SK-N-SH (cell line): ENCODE measurements around the gene MYO15B. TPM values are rescaled to one million over a fixed set of nuclear protein-coding genes. Genes with fewer than 3 reads are reported as not detected.

Experiments
- CTCF ChIA-PET: fragments of 300-600, 350-600 bp; formaldehyde crosslinking; extraction: SDS; loops from one replicate; lab custom pipeline; 2021; lab: Yijun Ruan, JAX
- POLR2A ChIA-PET: fragments of 350-600 bp; sonication (Branson Sonifier 250); formaldehyde crosslinking; extraction: SDS; loops from one replicate; lab custom pipeline; 2020; ENCODE audit warnings: antibody characterized with exemption, inconsistent platforms; lab: Yijun Ruan, JAX
- DNase-seq: peaks from one replicate; pipeline ENCODE4 v3.0.0; 2012
- H2AFZ ChIP-seq: fragments of 200-600 bp; sonication (generic); 2 replicates; pipeline ENCODE4 v1.8.1; 2016; ENCODE audit warnings: antibody characterized with exemption, mild to moderate bottlenecking, low read depth
- H3F3A ChIP-seq: fragments of 200-600 bp; sonication (generic); replicated peaks from 2 replicates; pipeline ENCODE3; 2016; ENCODE audit warnings: antibody characterized with exemption, mild to moderate bottlenecking; ENCODE audit not compliant: insufficient read depth
- H3K27ac ChIP-seq, 2 experiments: fragments of 200-500 bp in 1 of 2; fragments of 200-600 bp in 1 of 2; sonication (Bioruptor generic) in 1 of 2; sonication (generic), shearing (Covaris generic) in 1 of 2; 2 replicates each; pipeline versions ENCODE4 v1.5.1 to v1.6.1; 2014 to 2016; ENCODE audit warnings: low read depth in 2 of 2, inconsistent platforms in 1 of 2, low read length in 1 of 2, mild to moderate bottlenecking in 1 of 2, mixed read lengths in 1 of 2
- H3K27me3 ChIP-seq: fragments of 200-600 bp; sonication (generic), shearing (Covaris generic); 2 replicates; pipeline ENCODE4 v1.6.1; 2016; ENCODE audit warnings: mixed run types; ENCODE audit not compliant: insufficient read depth
- H3K36me3 ChIP-seq, 2 experiments: fragments of 200-500 bp in 1 of 2; fragments of 200-600 bp in 1 of 2; sonication (Bioruptor generic) in 1 of 2; sonication (generic) in 1 of 2; replicated peaks in 1 of 2; 2 replicates each; pipeline versions ENCODE3 to v1.5.1; 2014 to 2016; ENCODE audit warnings: low read length in 1 of 2, mild to moderate bottlenecking in 1 of 2; ENCODE audit not compliant: insufficient read depth in 2 of 2, control insufficient read depth in 1 of 2
- H3K4me1 ChIP-seq, 2 experiments: fragments of 200-500 bp in 1 of 2; fragments of 200-600 bp in 1 of 2; sonication (Bioruptor generic) in 1 of 2; sonication (generic), shearing (Covaris generic) in 1 of 2; 2 replicates each; pipeline versions ENCODE4 v1.5.1 to v1.6.1; 2014 to 2016; ENCODE audit warnings: low read depth in 1 of 2, low read length in 1 of 2, mixed run types in 1 of 2; ENCODE audit not compliant: insufficient read depth in 2 of 2, control insufficient read depth in 1 of 2
- H3K4me2 ChIP-seq: fragments of 200-600 bp; sonication (generic), shearing (Covaris generic); 2 replicates; pipeline ENCODE4 v1.6.1; 2017; ENCODE audit warnings: mixed run types
- H3K4me3 ChIP-seq, 2 experiments: fragments of 200-500 bp in 1 of 2; fragments of 200-600 bp in 1 of 2; sonication (Bioruptor generic) in 1 of 2; sonication (generic), shearing (Covaris generic) in 1 of 2; 2 replicates each; pipeline versions ENCODE4 v1.5.1 to v1.8.1; 2014 to 2016; ENCODE audit warnings: low read depth in 2 of 2, inconsistent platforms in 1 of 2, low read length in 1 of 2, mild to moderate bottlenecking in 1 of 2, mixed read lengths in 1 of 2, moderate library complexity in 1 of 2
- H3K79me2 ChIP-seq: fragments of 200-600 bp; sonication (generic); 2 replicates; pipeline ENCODE4 v1.8.1; 2017; ENCODE audit warnings: mild to moderate bottlenecking; ENCODE audit not compliant: insufficient read depth
- H3K9ac ChIP-seq: fragments of 200-600 bp; sonication (generic); 2 replicates; pipeline ENCODE4 v1.6.1; 2017; ENCODE audit warnings: mixed run types
- H3K9me2 ChIP-seq: fragments of 200-600 bp; sonication (generic); 2 replicates; pipeline ENCODE4 v1.6.1; 2017; ENCODE audit warnings: mixed run types
- H3K9me3 ChIP-seq: fragments of 200-600 bp; sonication (generic); 2 replicates; pipeline ENCODE4 v1.6.1; 2017; ENCODE audit warnings: mixed run types, mild to moderate bottlenecking, moderate library complexity
- H4K20me1 ChIP-seq: fragments of 200-600 bp; sonication (generic); 2 replicates; pipeline ENCODE4 v1.6.1; 2017; ENCODE audit warnings: mild to moderate bottlenecking, mixed run types; ENCODE audit not compliant: insufficient read depth
- CHD2 ChIP-seq: fragments of 150-350 bp; IDR thresholded peaks from 2 replicates; pipeline ENCODE4 v1.6.1; 2018; ENCODE audit warnings: low read length; ENCODE audit not compliant: partially characterized antibody
- EP300 ChIP-seq, 2 experiments: IDR thresholded peaks; 2 replicates each; pipeline versions ENCODE4 v1.4.0 to v1.6.1; 2012; ENCODE audit warnings: borderline replicate concordance in 1 of 2, low read depth in 1 of 2, low read length in 1 of 2
- EZH2phosphoT487 ChIP-seq: fragments of 200-600 bp; sonication (generic); IDR thresholded peaks from 2 replicates; pipeline ENCODE4 v1.6.1; 2017; ENCODE audit warnings: low read depth, mixed run types, mild to moderate bottlenecking, antibody characterized with exemption, moderate library complexity, borderline replicate concordance
- FOSL2 ChIP-seq: IDR thresholded peaks from 2 replicates; pipeline ENCODE4 v1.4.0; 2012; ENCODE audit warnings: low read depth, mild to moderate bottlenecking, moderate library complexity, borderline replicate concordance
- FOXM1 ChIP-seq: IDR thresholded peaks from 2 replicates; pipeline ENCODE4 v1.4.0; 2012; ENCODE audit warnings: low read depth, mild to moderate bottlenecking
- GABPA ChIP-seq: IDR thresholded peaks from 2 replicates; pipeline ENCODE4 v1.4.0; 2012; ENCODE audit warnings: low read depth, mild to moderate bottlenecking
- GATA2 ChIP-seq: sonication (generic); formaldehyde crosslinking; IDR thresholded peaks from 2 replicates; pipeline ENCODE4 v1.5.0; 2020; ENCODE audit warnings: mild to moderate bottlenecking, missing genetic modification reagents
- JUND ChIP-seq: IDR thresholded peaks from 2 replicates; pipeline ENCODE4 v1.4.0; 2012
- MEF2A ChIP-seq: IDR thresholded peaks from 2 replicates; pipeline ENCODE4 v1.4.0; 2012; ENCODE audit warnings: low read depth, borderline replicate concordance
- NFIC ChIP-seq: IDR thresholded peaks from 2 replicates; pipeline ENCODE4 v1.4.0; 2012; ENCODE audit warnings: borderline replicate concordance
- RAD21 ChIP-seq: IDR thresholded peaks from 2 replicates; pipeline ENCODE4 v1.6.1; 2012; ENCODE audit warnings: mild to moderate bottlenecking, low read length
- RFX5 ChIP-seq: IDR thresholded peaks from 2 replicates; pipeline ENCODE4 v1.6.1; 2012; ENCODE audit warnings: mild to moderate bottlenecking, improper control_type of control experiment, low read length
- SIN3A ChIP-seq: IDR thresholded peaks from 2 replicates; pipeline ENCODE4 v1.6.1; 2012; ENCODE audit warnings: low read depth, mild to moderate bottlenecking, low read length, moderate library complexity, borderline replicate concordance
- SMC3 ChIP-seq: IDR thresholded peaks from 2 replicates; pipeline ENCODE4 v1.6.1; 2012; ENCODE audit warnings: low read depth, low read length, improper control_type of control experiment
- TCF12 ChIP-seq: IDR thresholded peaks from 2 replicates; pipeline ENCODE4 v1.4.0; 2012
- WGBS: methylation state at CpG from one replicate; pipeline ENCODE4 v1.1.6; 2017; ENCODE audit warnings: low lambda C conversion rate; 5-methylcytosine and 5-hydroxymethylcytosine counted together
- polyA plus RNA-seq, 3 experiments: library from polyadenylated mRNA; depleted of rRNA; stranded (reverse); fragments of >200 nt; gene quantifications; 2 replicates each; pipeline ENCODE4 v1.2.3, GENCODE V29; 2012
- TF ChIP-seq, protein P1 (sequence below): IDR thresholded peaks from 2 replicates; pipeline ENCODE4 v1.6.1; 2012; ENCODE audit warnings: mild to moderate bottlenecking, low read depth, low read length, moderate library complexity
- TF ChIP-seq, protein P2 (sequence below): IDR thresholded peaks from 2 replicates; pipeline ENCODE4 v1.4.0; 2012; ENCODE audit warnings: low read depth, borderline replicate concordance
- TF ChIP-seq, protein P3 (sequence below): IDR thresholded peaks from 2 replicates; pipeline ENCODE4 v1.4.0; 2012; ENCODE audit warnings: low read depth, borderline replicate concordance
- TF ChIP-seq, protein P4 (sequence below): fragments of 150-350 bp; IDR thresholded peaks from 2 replicates; pipeline ENCODE4 v1.6.1; 2017; ENCODE audit warnings: antibody characterized with exemption, low read length, low read depth, borderline replicate concordance
- TF ChIP-seq, protein P5 (sequence below): IDR thresholded peaks from 2 replicates; pipeline ENCODE4; 2012

The MYO15B gene
- polyA plus RNA-seq, 1 of the 3 experiments (the other 2 are of a cell fraction): 10.3 TPM

DNA sequence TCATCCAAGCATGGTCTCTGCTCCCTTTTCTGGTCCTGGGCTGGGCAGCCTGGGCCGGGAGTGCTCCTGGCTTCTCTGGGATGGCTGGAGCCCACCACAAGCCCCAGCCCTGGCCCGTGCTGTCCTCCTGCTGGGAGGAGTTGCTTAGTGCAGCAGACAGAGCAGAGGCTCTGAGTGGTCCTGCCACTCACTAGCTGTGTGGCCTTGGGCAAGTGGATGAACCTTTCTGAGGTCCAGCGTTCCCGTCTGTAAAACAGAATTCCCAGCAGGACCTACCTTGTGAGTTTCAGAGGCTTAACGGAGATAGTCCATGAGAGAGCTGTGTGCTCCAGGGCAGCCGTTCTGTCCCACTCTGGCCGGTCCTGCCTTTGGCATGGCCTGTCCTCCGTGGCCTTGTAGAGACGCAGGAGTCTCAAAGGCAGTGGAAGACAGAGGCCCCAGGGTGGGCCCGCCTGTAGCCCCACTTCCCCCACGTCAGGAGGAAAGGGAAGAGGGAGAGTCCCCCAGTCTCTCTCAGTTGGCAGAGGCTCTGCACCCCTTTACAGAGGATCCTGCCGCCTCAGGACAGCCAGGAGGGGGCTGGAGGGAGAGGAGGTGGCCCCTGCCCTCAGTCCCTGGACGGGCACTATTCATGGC lies 7.8 kb downstream of the MYO15B start:
- Histone ChIP-seq H3K9ac (no peak overlapping the region), H3K9me2 (no peaks in the 10 kb centered on the region), H3K27ac (no peak overlapping the region), H3K4me3 (no peak overlapping the region), H3K36me3 (no peaks in the 10 kb centered on the region), H3K4me2 (no peak overlapping the region)
- TF ChIP-seq SIN3A (no peak), SMC3 (no peak), JUND (no peak), GATA2 (no peak), EZH2phosphoT487 (no peak), RFX5 (no peak), TCF12 (no peak), FOSL2 (no peak), FOXM1 (no peak), GABPA (no peak), RAD21 (no peak), CHD2 (no peak), EP300 (IDR thresholded peaks at IDR 0.05; ENCODE audit: borderline replicate concordance in 1 of 2, low read depth in 1 of 2, low read length in 1 of 2) (no peak), MEF2A (no peak), NFIC (no peak)
- TF ChIP-seq, protein P1, sequence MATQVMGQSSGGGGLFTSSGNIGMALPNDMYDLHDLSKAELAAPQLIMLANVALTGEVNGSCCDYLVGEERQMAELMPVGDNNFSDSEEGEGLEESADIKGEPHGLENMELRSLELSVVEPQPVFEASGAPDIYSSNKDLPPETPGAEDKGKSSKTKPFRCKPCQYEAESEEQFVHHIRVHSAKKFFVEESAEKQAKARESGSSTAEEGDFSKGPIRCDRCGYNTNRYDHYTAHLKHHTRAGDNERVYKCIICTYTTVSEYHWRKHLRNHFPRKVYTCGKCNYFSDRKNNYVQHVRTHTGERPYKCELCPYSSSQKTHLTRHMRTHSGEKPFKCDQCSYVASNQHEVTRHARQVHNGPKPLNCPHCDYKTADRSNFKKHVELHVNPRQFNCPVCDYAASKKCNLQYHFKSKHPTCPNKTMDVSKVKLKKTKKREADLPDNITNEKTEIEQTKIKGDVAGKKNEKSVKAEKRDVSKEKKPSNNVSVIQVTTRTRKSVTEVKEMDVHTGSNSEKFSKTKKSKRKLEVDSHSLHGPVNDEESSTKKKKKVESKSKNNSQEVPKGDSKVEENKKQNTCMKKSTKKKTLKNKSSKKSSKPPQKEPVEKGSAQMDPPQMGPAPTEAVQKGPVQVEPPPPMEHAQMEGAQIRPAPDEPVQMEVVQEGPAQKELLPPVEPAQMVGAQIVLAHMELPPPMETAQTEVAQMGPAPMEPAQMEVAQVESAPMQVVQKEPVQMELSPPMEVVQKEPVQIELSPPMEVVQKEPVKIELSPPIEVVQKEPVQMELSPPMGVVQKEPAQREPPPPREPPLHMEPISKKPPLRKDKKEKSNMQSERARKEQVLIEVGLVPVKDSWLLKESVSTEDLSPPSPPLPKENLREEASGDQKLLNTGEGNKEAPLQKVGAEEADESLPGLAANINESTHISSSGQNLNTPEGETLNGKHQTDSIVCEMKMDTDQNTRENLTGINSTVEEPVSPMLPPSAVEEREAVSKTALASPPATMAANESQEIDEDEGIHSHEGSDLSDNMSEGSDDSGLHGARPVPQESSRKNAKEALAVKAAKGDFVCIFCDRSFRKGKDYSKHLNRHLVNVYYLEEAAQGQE: no peak
- TF ChIP-seq, protein P2, sequence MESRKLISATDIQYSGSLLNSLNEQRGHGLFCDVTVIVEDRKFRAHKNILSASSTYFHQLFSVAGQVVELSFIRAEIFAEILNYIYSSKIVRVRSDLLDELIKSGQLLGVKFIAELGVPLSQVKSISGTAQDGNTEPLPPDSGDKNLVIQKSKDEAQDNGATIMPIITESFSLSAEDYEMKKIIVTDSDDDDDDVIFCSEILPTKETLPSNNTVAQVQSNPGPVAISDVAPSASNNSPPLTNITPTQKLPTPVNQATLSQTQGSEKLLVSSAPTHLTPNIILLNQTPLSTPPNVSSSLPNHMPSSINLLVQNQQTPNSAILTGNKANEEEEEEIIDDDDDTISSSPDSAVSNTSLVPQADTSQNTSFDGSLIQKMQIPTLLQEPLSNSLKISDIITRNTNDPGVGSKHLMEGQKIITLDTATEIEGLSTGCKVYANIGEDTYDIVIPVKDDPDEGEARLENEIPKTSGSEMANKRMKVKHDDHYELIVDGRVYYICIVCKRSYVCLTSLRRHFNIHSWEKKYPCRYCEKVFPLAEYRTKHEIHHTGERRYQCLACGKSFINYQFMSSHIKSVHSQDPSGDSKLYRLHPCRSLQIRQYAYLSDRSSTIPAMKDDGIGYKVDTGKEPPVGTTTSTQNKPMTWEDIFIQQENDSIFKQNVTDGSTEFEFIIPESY: no peak
- TF ChIP-seq, protein P3, sequence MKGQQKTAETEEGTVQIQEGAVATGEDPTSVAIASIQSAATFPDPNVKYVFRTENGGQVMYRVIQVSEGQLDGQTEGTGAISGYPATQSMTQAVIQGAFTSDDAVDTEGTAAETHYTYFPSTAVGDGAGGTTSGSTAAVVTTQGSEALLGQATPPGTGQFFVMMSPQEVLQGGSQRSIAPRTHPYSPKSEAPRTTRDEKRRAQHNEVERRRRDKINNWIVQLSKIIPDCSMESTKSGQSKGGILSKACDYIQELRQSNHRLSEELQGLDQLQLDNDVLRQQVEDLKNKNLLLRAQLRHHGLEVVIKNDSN: no peak
- TF ChIP-seq, protein P4, sequence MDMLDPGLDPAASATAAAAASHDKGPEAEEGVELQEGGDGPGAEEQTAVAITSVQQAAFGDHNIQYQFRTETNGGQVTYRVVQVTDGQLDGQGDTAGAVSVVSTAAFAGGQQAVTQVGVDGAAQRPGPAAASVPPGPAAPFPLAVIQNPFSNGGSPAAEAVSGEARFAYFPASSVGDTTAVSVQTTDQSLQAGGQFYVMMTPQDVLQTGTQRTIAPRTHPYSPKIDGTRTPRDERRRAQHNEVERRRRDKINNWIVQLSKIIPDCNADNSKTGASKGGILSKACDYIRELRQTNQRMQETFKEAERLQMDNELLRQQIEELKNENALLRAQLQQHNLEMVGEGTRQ: no peak
- TF ChIP-seq, protein P5, sequence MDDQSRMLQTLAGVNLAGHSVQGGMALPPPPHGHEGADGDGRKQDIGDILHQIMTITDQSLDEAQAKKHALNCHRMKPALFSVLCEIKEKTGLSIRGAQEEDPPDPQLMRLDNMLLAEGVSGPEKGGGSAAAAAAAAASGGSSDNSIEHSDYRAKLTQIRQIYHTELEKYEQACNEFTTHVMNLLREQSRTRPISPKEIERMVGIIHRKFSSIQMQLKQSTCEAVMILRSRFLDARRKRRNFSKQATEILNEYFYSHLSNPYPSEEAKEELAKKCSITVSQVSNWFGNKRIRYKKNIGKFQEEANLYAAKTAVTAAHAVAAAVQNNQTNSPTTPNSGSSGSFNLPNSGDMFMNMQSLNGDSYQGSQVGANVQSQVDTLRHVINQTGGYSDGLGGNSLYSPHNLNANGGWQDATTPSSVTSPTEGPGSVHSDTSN: no peak
- TF ChIP-seq, all 33 proteins: peak for 0
- ChIA-PET POLR2A (no interaction called here), CTCF (interaction anchor here (1.0 to 7.5 kb wide), 4 partner anchors 20 to 183 kb away, joined by 3 to 43 read pairs (median 8); partner anchors contain the start of gene SMIM5)
- H4K20me1 ChIP-seq: no peaks in the 10 kb centered on the region
- H3K4me1 ChIP-seq: peaks cover 0 to 1% of the 10 kb centered on the region in 2 experiments; a peak in 1 of 4 replicates
- no peak for DNase-seq
- no peaks in the 10 kb centered on the region for H3K27me3 ChIP-seq
- H3K9me3 ChIP-seq: no peaks in the 10 kb centered on the region
- no peaks in the 10 kb centered on the region for H3K79me2 ChIP-seq
- H3F3A ChIP-seq: no peaks in the 10 kb centered on the region
- no peak overlapping the region for H2AFZ ChIP-seq
- WGBS: 69% methylated on average over 13 of the region's 13 CpGs
